Measurements from ENCODE around the gene HRCT1. TPM values are rescaled to one million over a fixed set of nuclear protein-coding genes. Genes with fewer than 3 reads are reported as not detected.

Gene HRCT1
- total RNA-seq, 2 donors from 2014 or later, result 4.9 to 12.5 TPM

- no peak for TF ChIP-seq CTCF (IDR thresholded peaks at IDR 0.05)
- Histone ChIP-seq H3K9me3 (no peaks in the 10 kb centered on the region), H3K4me3 (no peak overlapping the region), H3K27ac (no peak overlapping the region), H3K27me3 (no peaks in the 10 kb centered on the region), H3K4me1 (peaks cover 0 to 3% of the 10 kb centered on the region in 2 donors), H3K36me3 (no peaks in the 10 kb centered on the region)
- DNase-seq (ENCODE audit: low spot score), result no peak
These were observed 7.7 kb upstream of the HRCT1 start for GRCh38 chr9:35898337-35898736.

GRCh38 chr9:35899021-35899420 is 7.0 kb upstream of the HRCT1 start:
- Histone ChIP-seq H3K27me3 (no peaks in the 10 kb centered on the region), H3K4me3 (no peak overlapping the region), H3K9me3 (no peaks in the 10 kb centered on the region), H3K36me3 (no peaks in the 10 kb centered on the region), H3K27ac (no peak overlapping the region), H3K4me1 (peaks cover 0 to 4% of the 10 kb centered on the region in 2 donors)
- no peak for TF ChIP-seq CTCF (IDR thresholded peaks at IDR 0.05)
- no peak for DNase-seq (ENCODE audit: low spot score)

GRCh38 chr9:35903049-35903448 is 3.0 kb upstream of the HRCT1 start:
- Histone ChIP-seq H3K4me3 (no peak overlapping the region), H3K4me1 (peaks cover 0 to 43% of the 10 kb centered on the region in 2 donors), H3K9me3 (no peaks in the 10 kb centered on the region), H3K27ac (no peak overlapping the region), H3K27me3 (no peaks in the 10 kb centered on the region), H3K36me3 (no peaks in the 10 kb centered on the region)
- TF ChIP-seq CTCF (IDR thresholded peaks at IDR 0.05), result peak; percentile 57 to 83
- DNase-seq (ENCODE audit: low spot score), result no peak

GRCh38 chr9:35904338-35904737 is 1.7 kb upstream of the HRCT1 start:
- Histone ChIP-seq H3K27me3 (no peaks in the 10 kb centered on the region), H3K36me3 (no peaks in the 10 kb centered on the region), H3K9me3 (no peaks in the 10 kb centered on the region), H3K4me3 (no peak overlapping the region), H3K27ac (peak overlapping the region; percentile 88 to 96), H3K4me1 (peaks cover 0 to 56% of the 10 kb centered on the region in 2 donors)
- no peak for TF ChIP-seq CTCF (IDR thresholded peaks at IDR 0.05)
- DNase-seq (ENCODE audit: low spot score), result no peak

GRCh38 chr9:35905051-35905781 is 786 bp upstream of the HRCT1 start:
- DNase-seq (ENCODE audit: low spot score), result peak; percentile 65
- H3K4me1 ChIP-seq, result peaks cover 0 to 65% of the 10 kb centered on the region in 2 donors
- no peak for TF ChIP-seq CTCF (IDR thresholded peaks at IDR 0.05)

More at GRCh38 chr9:35905051-35905781, 786 bp upstream of the HRCT1 start:
- Histone ChIP-seq H3K4me3 (peak overlapping the region in 1 of 2 donors; percentile 43), H3K27ac (peak overlapping the region; percentile 88 to 96), H3K36me3 (no peaks in the 10 kb centered on the region), H3K9me3 (no peaks in the 10 kb centered on the region), H3K27me3 (no peaks in the 10 kb centered on the region)
